Measurements from ENCODE around the gene GET4.

GRCh38 chr7:857661-858060 is 18.7 kb upstream of the GET4 start:
- TF ChIP-seq CTCF (IDR thresholded peaks at IDR 0.05 in 4 of 5, conservative IDR thresholded peaks at IDR 0.05 in 1 of 5), result no peak
- no peak for TF ChIP-seq POLR2A (IDR thresholded peaks at IDR 0.05)
